H1 (cell line): ENCODE results near the gene CFAP161.

Source experiments
- BRCA1 ChIP-seq: IDR thresholded peaks from 2 replicates; pipeline ENCODE4 v1.6.1; 2012; ENCODE audit warnings: low read depth, low read length, improper control_type of control experiment
- CREB1 ChIP-seq: IDR thresholded peaks from 2 replicates; pipeline ENCODE4 v1.6.1; 2012; ENCODE audit warnings: inconsistent platforms
- CTCF ChIP-seq, 3 experiments: IDR thresholded peaks; 1 replicate in 2 of 3; 2 replicates in 1 of 3; pipeline versions ENCODE4 v1.5.1 to v1.6.1; 2011; ENCODE audit warnings: low read length in 3 of 3, mild to moderate bottlenecking in 3 of 3, inconsistent platforms in 2 of 3, low read depth in 1 of 3, moderate library complexity in 1 of 3; ENCODE audit not compliant: insufficient read depth in 1 of 3; ENCODE audit errors: control extremely low read depth in 1 of 3
- EZH2 ChIP-seq: fragments of 200-600 bp; sonication (generic); IDR thresholded peaks from 2 replicates; pipeline ENCODE4 v1.7.1; 2012; ENCODE audit warnings: low read depth, mild to moderate bottlenecking, moderate library complexity, low read length, inconsistent platforms; ENCODE audit not compliant: severe bottlenecking
- HDAC2 ChIP-seq, 2 experiments: fragments of 300-600 bp in 1 of 2; sonication (generic) in 1 of 2; IDR thresholded peaks; 2 replicates each; pipeline ENCODE4 v1.6.1; 2011 to 2012; ENCODE audit warnings: low read depth in 2 of 2, low read length in 2 of 2, mild to moderate bottlenecking in 2 of 2, moderate library complexity in 2 of 2, borderline replicate concordance in 1 of 2, inconsistent platforms in 1 of 2
- POLR2A ChIP-seq, 2 experiments: IDR thresholded peaks; 1 replicate in 1 of 2; 2 replicates in 1 of 2; pipeline ENCODE4 v1.6.1; 2011; ENCODE audit warnings: low read depth in 2 of 2, low read length in 2 of 2, mild to moderate bottlenecking in 2 of 2; ENCODE audit errors: control extremely low read depth in 1 of 2
- POLR2AphosphoS5 ChIP-seq: IDR thresholded peaks from 2 replicates; pipeline ENCODE4 v1.6.1; 2011; ENCODE audit warnings: low read depth, low read length
- SIN3A ChIP-seq, 2 experiments: IDR thresholded peaks in 1 of 2; conservative IDR thresholded peaks in 1 of 2; 2 replicates each; pipeline ENCODE4 v1.6.1; 2011 to 2012; ENCODE audit warnings: low read length in 2 of 2, improper control_type of control experiment in 1 of 2, low read depth in 1 of 2, mild to moderate bottlenecking in 1 of 2
- SIRT6 ChIP-seq: IDR thresholded peaks from one replicate; pipeline ENCODE4 v1.7.1; 2012; ENCODE audit warnings: low read length, inconsistent platforms
- SP1 ChIP-seq: IDR thresholded peaks from 2 replicates; pipeline ENCODE4 v1.6.1; 2011; ENCODE audit warnings: low read depth, low read length
- SP2 ChIP-seq: IDR thresholded peaks from 2 replicates; pipeline ENCODE4 v1.6.1; 2012; ENCODE audit warnings: mild to moderate bottlenecking, low read length, inconsistent platforms
- TEAD4 ChIP-seq: IDR thresholded peaks from 2 replicates; pipeline ENCODE4 v1.6.1; 2012; ENCODE audit warnings: low read depth, low read length, inconsistent platforms, mixed read lengths

- no peak for TF ChIP-seq SIRT6
- no peak for TF ChIP-seq CREB1
- peak in 2 of 3 experiments; percentile 70 to 79; a peak in 3 of 4 replicates for TF ChIP-seq CTCF (IDR thresholded peaks at IDR 0.05; ENCODE audit: control extremely low read depth in 1 of 3, insufficient read depth in 1 of 3, low read depth in 1 of 3, low read length in 3 of 3)
- no peak for TF ChIP-seq BRCA1
- no peak for TF ChIP-seq POLR2A (IDR thresholded peaks at IDR 0.05; ENCODE audit: control extremely low read depth in 1 of 2, low read depth in 2 of 2, low read length in 2 of 2)
- TF ChIP-seq HDAC2 (IDR thresholded peaks at IDR 0.05; ENCODE audit: borderline replicate concordance in 1 of 2, low read depth in 2 of 2, low read length in 2 of 2): no peak
- TF ChIP-seq POLR2AphosphoS5: no peak
- no peak for TF ChIP-seq SP1
- no peak for TF ChIP-seq SIN3A (conservative IDR thresholded peaks at IDR 0.05 in 1 of 2, IDR thresholded peaks at IDR 0.05 in 1 of 2; ENCODE audit: low read depth in 1 of 2, low read length in 2 of 2)
- no peak for TF ChIP-seq TEAD4
- no peak for TF ChIP-seq SP2
- TF ChIP-seq EZH2: no peak
These were observed 27.5 kb upstream of the CFAP161 start for GRCh38 chr15:81106560-81106959.
